Endothelial cell of umbilical vein (primary cell): ENCODE data around the gene MAML3.

Experiments
- EZH2 ChIP-seq: IDR thresholded peaks from 2 replicates; pipeline ENCODE4 v1.6.1; 2012; ENCODE audit warnings: borderline replicate concordance, low read depth, mild to moderate bottlenecking, moderate library complexity, low read length, inconsistent platforms; ENCODE audit not compliant: severe bottlenecking
- FOS ChIP-seq: IDR thresholded peaks from 2 replicates; pipeline ENCODE4 v1.6.1; 2011; ENCODE audit warnings: mild to moderate bottlenecking, low read length, moderate library complexity, borderline replicate concordance; ENCODE audit not compliant: insufficient read depth
- MYC ChIP-seq: IDR thresholded peaks from one replicate; pipeline ENCODE4 v1.6.1; 2011; ENCODE audit warnings: mild to moderate bottlenecking, low read depth, low read length
- POLR2A ChIP-seq: IDR thresholded peaks from 2 replicates; pipeline ENCODE4 v1.6.1; 2012; ENCODE audit warnings: low read depth, mild to moderate bottlenecking, control low read depth, low read length
- POLR2AphosphoS5 ChIP-seq: IDR thresholded peaks from 2 replicates; pipeline ENCODE4 v1.6.1; 2012; ENCODE audit warnings: low read depth, mild to moderate bottlenecking, control low read depth, low read length, moderate library complexity; ENCODE audit not compliant: insufficient read depth
- TF ChIP-seq, protein P1 (sequence below), 2 donors: IDR thresholded peaks; 1 replicate in 1 of 2; 2 replicates in 1 of 2; pipeline ENCODE4 v1.5.1; 2011; ENCODE audit warnings: low read length in 2 of 2, mild to moderate bottlenecking in 2 of 2, moderate library complexity in 2 of 2, control low read depth in 1 of 2, inconsistent platforms in 1 of 2, low read depth in 1 of 2; ENCODE audit not compliant: insufficient read depth in 1 of 2; ENCODE audit errors: extremely low read depth in 1 of 2
- TF ChIP-seq, protein P2 (sequence below): IDR thresholded peaks from 2 replicates; pipeline ENCODE4 v1.6.1; 2011; ENCODE audit not compliant: insufficient read depth, insufficient read length

DNA sequence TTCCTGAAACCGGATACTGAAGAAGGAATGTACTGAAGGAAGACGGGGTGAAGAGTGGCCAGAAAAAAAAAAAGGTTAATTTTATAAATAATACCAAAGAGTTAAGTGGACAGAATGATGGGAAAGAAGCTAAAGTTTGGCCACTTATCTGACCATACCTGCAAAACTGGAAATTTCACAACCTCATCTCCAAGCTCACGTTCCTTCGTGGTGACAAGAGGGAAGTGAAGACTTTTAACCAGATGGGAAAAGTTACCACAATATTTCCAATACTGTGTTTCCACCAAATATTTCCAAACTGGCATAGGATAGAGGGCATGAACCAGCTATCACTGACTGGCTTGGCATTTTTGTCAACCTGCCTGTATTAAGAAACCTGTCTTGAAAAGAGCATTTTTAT, 56.4 kb downstream of the MAML3 start:
- no peak for TF ChIP-seq POLR2A
- TF ChIP-seq, protein P1, sequence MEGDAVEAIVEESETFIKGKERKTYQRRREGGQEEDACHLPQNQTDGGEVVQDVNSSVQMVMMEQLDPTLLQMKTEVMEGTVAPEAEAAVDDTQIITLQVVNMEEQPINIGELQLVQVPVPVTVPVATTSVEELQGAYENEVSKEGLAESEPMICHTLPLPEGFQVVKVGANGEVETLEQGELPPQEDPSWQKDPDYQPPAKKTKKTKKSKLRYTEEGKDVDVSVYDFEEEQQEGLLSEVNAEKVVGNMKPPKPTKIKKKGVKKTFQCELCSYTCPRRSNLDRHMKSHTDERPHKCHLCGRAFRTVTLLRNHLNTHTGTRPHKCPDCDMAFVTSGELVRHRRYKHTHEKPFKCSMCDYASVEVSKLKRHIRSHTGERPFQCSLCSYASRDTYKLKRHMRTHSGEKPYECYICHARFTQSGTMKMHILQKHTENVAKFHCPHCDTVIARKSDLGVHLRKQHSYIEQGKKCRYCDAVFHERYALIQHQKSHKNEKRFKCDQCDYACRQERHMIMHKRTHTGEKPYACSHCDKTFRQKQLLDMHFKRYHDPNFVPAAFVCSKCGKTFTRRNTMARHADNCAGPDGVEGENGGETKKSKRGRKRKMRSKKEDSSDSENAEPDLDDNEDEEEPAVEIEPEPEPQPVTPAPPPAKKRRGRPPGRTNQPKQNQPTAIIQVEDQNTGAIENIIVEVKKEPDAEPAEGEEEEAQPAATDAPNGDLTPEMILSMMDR (IDR thresholded peaks at IDR 0.05; ENCODE audit: extremely low read depth in 1 of 2, insufficient read depth in 1 of 2, low read depth in 1 of 2, low read length in 2 of 2), result no peak
- TF ChIP-seq POLR2AphosphoS5, result no peak
- TF ChIP-seq EZH2, result no peak
- TF ChIP-seq FOS, result no peak
- TF ChIP-seq, protein P2, sequence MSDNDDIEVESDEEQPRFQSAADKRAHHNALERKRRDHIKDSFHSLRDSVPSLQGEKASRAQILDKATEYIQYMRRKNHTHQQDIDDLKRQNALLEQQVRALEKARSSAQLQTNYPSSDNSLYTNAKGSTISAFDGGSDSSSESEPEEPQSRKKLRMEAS, result no peak
- TF ChIP-seq MYC, result no peak
